SK-N-SH (cell line): ENCODE data around the gene ZNF407. TPM values are rescaled to one million over a fixed set of nuclear protein-coding genes. Genes with fewer than 3 reads are reported as not detected.

Experiments used
- CTCF ChIA-PET: fragments of 300-600, 350-600 bp; formaldehyde crosslinking; extraction: SDS; loops from one replicate; lab custom pipeline; 2021; lab: Yijun Ruan, JAX
- POLR2A ChIA-PET: fragments of 350-600 bp; sonication (Branson Sonifier 250); formaldehyde crosslinking; extraction: SDS; loops from one replicate; lab custom pipeline; 2020; ENCODE audit warnings: antibody characterized with exemption, inconsistent platforms; lab: Yijun Ruan, JAX
- DNase-seq: peaks from one replicate; pipeline ENCODE4 v3.0.0; 2012
- H2AFZ ChIP-seq: fragments of 200-600 bp; sonication (generic); 2 replicates; pipeline ENCODE4 v1.8.1; 2016; ENCODE audit warnings: antibody characterized with exemption, mild to moderate bottlenecking, low read depth
- H3F3A ChIP-seq: fragments of 200-600 bp; sonication (generic); replicated peaks from 2 replicates; pipeline ENCODE3; 2016; ENCODE audit warnings: antibody characterized with exemption, mild to moderate bottlenecking; ENCODE audit not compliant: insufficient read depth
- H3K27ac ChIP-seq, 2 experiments: fragments of 200-500 bp in 1 of 2; fragments of 200-600 bp in 1 of 2; sonication (Bioruptor generic) in 1 of 2; sonication (generic), shearing (Covaris generic) in 1 of 2; 2 replicates each; pipeline versions ENCODE4 v1.5.1 to v1.6.1; 2014 to 2016; ENCODE audit warnings: low read depth in 2 of 2, inconsistent platforms in 1 of 2, low read length in 1 of 2, mild to moderate bottlenecking in 1 of 2, mixed read lengths in 1 of 2
- H3K27me3 ChIP-seq: fragments of 200-600 bp; sonication (generic), shearing (Covaris generic); 2 replicates; pipeline ENCODE4 v1.6.1; 2016; ENCODE audit warnings: mixed run types; ENCODE audit not compliant: insufficient read depth
- H3K36me3 ChIP-seq, 2 experiments: fragments of 200-500 bp in 1 of 2; fragments of 200-600 bp in 1 of 2; sonication (Bioruptor generic) in 1 of 2; sonication (generic) in 1 of 2; replicated peaks in 1 of 2; 2 replicates each; pipeline versions ENCODE3 to v1.5.1; 2014 to 2016; ENCODE audit warnings: low read length in 1 of 2, mild to moderate bottlenecking in 1 of 2; ENCODE audit not compliant: insufficient read depth in 2 of 2, control insufficient read depth in 1 of 2
- H3K4me1 ChIP-seq, 2 experiments: fragments of 200-500 bp in 1 of 2; fragments of 200-600 bp in 1 of 2; sonication (Bioruptor generic) in 1 of 2; sonication (generic), shearing (Covaris generic) in 1 of 2; 2 replicates each; pipeline versions ENCODE4 v1.5.1 to v1.6.1; 2014 to 2016; ENCODE audit warnings: low read depth in 1 of 2, low read length in 1 of 2, mixed run types in 1 of 2; ENCODE audit not compliant: insufficient read depth in 2 of 2, control insufficient read depth in 1 of 2
- H3K4me2 ChIP-seq: fragments of 200-600 bp; sonication (generic), shearing (Covaris generic); 2 replicates; pipeline ENCODE4 v1.6.1; 2017; ENCODE audit warnings: mixed run types
- H3K4me3 ChIP-seq, 2 experiments: fragments of 200-500 bp in 1 of 2; fragments of 200-600 bp in 1 of 2; sonication (Bioruptor generic) in 1 of 2; sonication (generic), shearing (Covaris generic) in 1 of 2; 2 replicates each; pipeline versions ENCODE4 v1.5.1 to v1.8.1; 2014 to 2016; ENCODE audit warnings: low read depth in 2 of 2, inconsistent platforms in 1 of 2, low read length in 1 of 2, mild to moderate bottlenecking in 1 of 2, mixed read lengths in 1 of 2, moderate library complexity in 1 of 2
- H3K79me2 ChIP-seq: fragments of 200-600 bp; sonication (generic); 2 replicates; pipeline ENCODE4 v1.8.1; 2017; ENCODE audit warnings: mild to moderate bottlenecking; ENCODE audit not compliant: insufficient read depth
- H3K9ac ChIP-seq: fragments of 200-600 bp; sonication (generic); 2 replicates; pipeline ENCODE4 v1.6.1; 2017; ENCODE audit warnings: mixed run types
- H3K9me2 ChIP-seq: fragments of 200-600 bp; sonication (generic); 2 replicates; pipeline ENCODE4 v1.6.1; 2017; ENCODE audit warnings: mixed run types
- H3K9me3 ChIP-seq: fragments of 200-600 bp; sonication (generic); 2 replicates; pipeline ENCODE4 v1.6.1; 2017; ENCODE audit warnings: mixed run types, mild to moderate bottlenecking, moderate library complexity
- H4K20me1 ChIP-seq: fragments of 200-600 bp; sonication (generic); 2 replicates; pipeline ENCODE4 v1.6.1; 2017; ENCODE audit warnings: mild to moderate bottlenecking, mixed run types; ENCODE audit not compliant: insufficient read depth
- ELF1 ChIP-seq: IDR thresholded peaks from 2 replicates; pipeline ENCODE4 v1.4.0; 2012
- GATA2 ChIP-seq: sonication (generic); formaldehyde crosslinking; IDR thresholded peaks from 2 replicates; pipeline ENCODE4 v1.5.0; 2020; ENCODE audit warnings: mild to moderate bottlenecking, missing genetic modification reagents
- MAX ChIP-seq: IDR thresholded peaks from 2 replicates; pipeline ENCODE4 v1.4.0; 2012; ENCODE audit warnings: low read depth
- NFIC ChIP-seq: IDR thresholded peaks from 2 replicates; pipeline ENCODE4 v1.4.0; 2012; ENCODE audit warnings: borderline replicate concordance
- NRF1 ChIP-seq: IDR thresholded peaks from 2 replicates; pipeline ENCODE4 v1.6.1; 2012; ENCODE audit warnings: low read depth, mild to moderate bottlenecking, low read length
- POLR2AphosphoS5 ChIP-seq: IDR thresholded peaks from 2 replicates; pipeline ENCODE4 v1.6.1; 2012; ENCODE audit warnings: low read depth, low read length
- RAD21 ChIP-seq: IDR thresholded peaks from 2 replicates; pipeline ENCODE4 v1.6.1; 2012; ENCODE audit warnings: mild to moderate bottlenecking, low read length
- REST ChIP-seq: IDR thresholded peaks from 2 replicates; pipeline ENCODE4 v1.6.1; 2012; ENCODE audit warnings: mild to moderate bottlenecking, low read depth, low read length, moderate library complexity
- RFX5 ChIP-seq: IDR thresholded peaks from 2 replicates; pipeline ENCODE4 v1.6.1; 2012; ENCODE audit warnings: mild to moderate bottlenecking, improper control_type of control experiment, low read length
- RXRA ChIP-seq: IDR thresholded peaks from 2 replicates; pipeline ENCODE4 v1.4.0; 2012; ENCODE audit warnings: low read depth, mild to moderate bottlenecking, borderline replicate concordance
- SMC3 ChIP-seq: IDR thresholded peaks from 2 replicates; pipeline ENCODE4 v1.6.1; 2012; ENCODE audit warnings: low read depth, low read length, improper control_type of control experiment
- TAF1 ChIP-seq: IDR thresholded peaks from 2 replicates; pipeline ENCODE4 v1.6.1; 2012; ENCODE audit warnings: low read depth, mild to moderate bottlenecking, low read length, moderate library complexity, borderline replicate concordance
- TCF12 ChIP-seq: IDR thresholded peaks from 2 replicates; pipeline ENCODE4 v1.4.0; 2012
- ZBTB33 ChIP-seq: IDR thresholded peaks from 2 replicates; pipeline ENCODE4 v1.4.0; 2012; ENCODE audit warnings: low read depth, borderline replicate concordance
- WGBS: methylation state at CpG from one replicate; pipeline ENCODE4 v1.1.6; 2017; ENCODE audit warnings: low lambda C conversion rate; 5-methylcytosine and 5-hydroxymethylcytosine counted together
- polyA plus RNA-seq, 3 experiments: library from polyadenylated mRNA; depleted of rRNA; stranded (reverse); fragments of >200 nt; gene quantifications; 2 replicates each; pipeline ENCODE4 v1.2.3, GENCODE V29; 2012
- TF ChIP-seq, protein P1 (sequence below): fragments of 150-350 bp; IDR thresholded peaks from 2 replicates; pipeline ENCODE4 v1.6.1; 2016; ENCODE audit warnings: mild to moderate bottlenecking, low read depth, low read length
- TF ChIP-seq, protein P2 (sequence below): IDR thresholded peaks from 2 replicates; pipeline ENCODE4 v1.4.0; 2012; ENCODE audit warnings: low read depth, borderline replicate concordance

ZNF407 gene
- polyA plus RNA-seq, 1 of the 3 experiments (the other 2 are of a cell fraction) = 2.6 TPM

GRCh38 chr18:74631623-74632350 is 34.1 kb downstream of the ZNF407 start (continued):
- no peak for TF ChIP-seq NRF1
- TF ChIP-seq, all 33 proteins: peak for 0

GRCh38 chr18:74632351-74632679 is 34.6 kb downstream of the ZNF407 start:
- Histone ChIP-seq H3K4me1 (no peaks in the 10 kb centered on the region), H3K9me3 (no peaks in the 10 kb centered on the region), H3K36me3 (peaks cover 14 to 35% of the 10 kb centered on the region in 2 experiments)
- no peak for TF ChIP-seq RXRA
- no peak for TF ChIP-seq NFIC
- no peak for TF ChIP-seq SMC3
- no peak for TF ChIP-seq ZBTB33
- TF ChIP-seq ELF1 = no peak
- TF ChIP-seq, protein P1, sequence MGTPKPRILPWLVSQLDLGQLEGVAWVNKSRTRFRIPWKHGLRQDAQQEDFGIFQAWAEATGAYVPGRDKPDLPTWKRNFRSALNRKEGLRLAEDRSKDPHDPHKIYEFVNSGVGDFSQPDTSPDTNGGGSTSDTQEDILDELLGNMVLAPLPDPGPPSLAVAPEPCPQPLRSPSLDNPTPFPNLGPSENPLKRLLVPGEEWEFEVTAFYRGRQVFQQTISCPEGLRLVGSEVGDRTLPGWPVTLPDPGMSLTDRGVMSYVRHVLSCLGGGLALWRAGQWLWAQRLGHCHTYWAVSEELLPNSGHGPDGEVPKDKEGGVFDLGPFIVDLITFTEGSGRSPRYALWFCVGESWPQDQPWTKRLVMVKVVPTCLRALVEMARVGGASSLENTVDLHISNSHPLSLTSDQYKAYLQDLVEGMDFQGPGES = no peak
- no peak for TF ChIP-seq TCF12
- TF ChIP-seq POLR2AphosphoS5 = no peak
- no peak for TF ChIP-seq RAD21
- TF ChIP-seq, protein P2, sequence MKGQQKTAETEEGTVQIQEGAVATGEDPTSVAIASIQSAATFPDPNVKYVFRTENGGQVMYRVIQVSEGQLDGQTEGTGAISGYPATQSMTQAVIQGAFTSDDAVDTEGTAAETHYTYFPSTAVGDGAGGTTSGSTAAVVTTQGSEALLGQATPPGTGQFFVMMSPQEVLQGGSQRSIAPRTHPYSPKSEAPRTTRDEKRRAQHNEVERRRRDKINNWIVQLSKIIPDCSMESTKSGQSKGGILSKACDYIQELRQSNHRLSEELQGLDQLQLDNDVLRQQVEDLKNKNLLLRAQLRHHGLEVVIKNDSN = no peak
- TF ChIP-seq RFX5 = no peak
- TF ChIP-seq, all 33 proteins: peak for 0
- no peaks in the 10 kb centered on the region for H3K9me2 ChIP-seq
- peaks cover 11% of the 10 kb centered on the region; the same call in 1 of the 2 replicates for H3K79me2 ChIP-seq
- no peak for DNase-seq
- H3K9ac ChIP-seq = no peak overlapping the region
- no peaks in the 10 kb centered on the region for H3K27me3 ChIP-seq
- H2AFZ ChIP-seq = no peak overlapping the region
- no peak overlapping the region for H3K27ac ChIP-seq
- WGBS = 83% methylated on average over 6 of the region's 6 CpGs
- H4K20me1 ChIP-seq = no peaks in the 10 kb centered on the region
- CTCF ChIA-PET = interaction anchor here (1.0 to 3.2 kb wide), 3 partner anchors 9 to 21 kb away, joined by 3 to 9 read pairs (median 7); no protein-coding TSS in a partner anchor
- H3K4me2 ChIP-seq = no peak overlapping the region
- no peaks in the 10 kb centered on the region for H3F3A ChIP-seq
- H3K4me3 ChIP-seq = no peak overlapping the region
- POLR2A ChIA-PET = no interaction called here

- no peaks in the 10 kb centered on the region for H3K4me1 ChIP-seq
- WGBS = 94% methylated on average over 4 of the region's 4 CpGs
- CTCF ChIA-PET = interaction anchor here (1.8 to 3.2 kb wide), 2 partner anchors 9 to 21 kb away, joined by 7 to 9 read pairs; no protein-coding TSS in a partner anchor
- TF ChIP-seq GATA2 (CRISPR knock-in tag) (no peak), REST (no peak), MAX (no peak), TAF1 (no peak)
Observed at GRCh38 chr18:74632856-74633255, 35.2 kb downstream of the ZNF407 start.

More at GRCh38 chr18:74632856-74633255, 35.2 kb downstream of the ZNF407 start:
- no peaks in the 10 kb centered on the region for H3K9me3 ChIP-seq
- no peaks in the 10 kb centered on the region for H3K27me3 ChIP-seq
- H3K36me3 ChIP-seq = peaks cover 14 to 35% of the 10 kb centered on the region in 2 experiments
- H3K79me2 ChIP-seq = peaks cover 11% of the 10 kb centered on the region; the same call in 1 of the 2 replicates
- H3K4me2 ChIP-seq = no peak overlapping the region
- H4K20me1 ChIP-seq = no peaks in the 10 kb centered on the region
- no peaks in the 10 kb centered on the region for H3K9me2 ChIP-seq
- H3K4me3 ChIP-seq = no peak overlapping the region
- H3K27ac ChIP-seq = no peak overlapping the region
- H3K9ac ChIP-seq = no peak overlapping the region
- DNase-seq = no peak
- POLR2A ChIA-PET = no interaction called here
- no peaks in the 10 kb centered on the region for H3F3A ChIP-seq
- no peak overlapping the region for H2AFZ ChIP-seq
